ENCODE data around the gene TFB1M. TPM values are rescaled to one million over a fixed set of nuclear protein-coding genes. Genes with fewer than 3 reads are reported as not detected.

Gene TFB1M
- total RNA-seq, 1 donor from 2014 or later, result 15.3 TPM

GRCh38 chr6:155213611-155214372 lies 100.5 kb downstream of the TFB1M start:
- no peak for DNase-seq (ENCODE audit: low spot score)
- H3K9me3 Mint-ChIP-seq (ENCODE audit: low read depth), result peaks cover 5% of the 10 kb centered on the region
- peaks cover 7% of the 10 kb centered on the region for H3K36me3 Mint-ChIP-seq (ENCODE audit: low read depth)
- H3K4me1 Mint-ChIP-seq (ENCODE audit: low read depth), result no peaks in the 10 kb centered on the region
- no peaks in the 10 kb centered on the region for H3K27me3 Mint-ChIP-seq (ENCODE audit: low read depth)
- no peak overlapping the region for H3K4me3 Mint-ChIP-seq (ENCODE audit: unreplicated experiment)
- no peak for TF ChIP-seq CTCF (IDR thresholded peaks at IDR 0.05)
- no peak overlapping the region for H3K27ac Mint-ChIP-seq (ENCODE audit: unreplicated experiment)

GRCh38 chr6:155212616-155213380 lies 101.5 kb downstream of the TFB1M start:
- Mint-ChIP-seq H3K36me3 (ENCODE audit: low read depth) (peaks cover 7% of the 10 kb centered on the region), H3K4me1 (ENCODE audit: low read depth) (no peaks in the 10 kb centered on the region), H3K27me3 (ENCODE audit: low read depth) (no peaks in the 10 kb centered on the region), H3K9me3 (ENCODE audit: low read depth) (peaks cover 5% of the 10 kb centered on the region), H3K27ac (ENCODE audit: unreplicated experiment) (no peak overlapping the region), H3K4me3 (ENCODE audit: unreplicated experiment) (no peak overlapping the region)
- TF ChIP-seq CTCF (IDR thresholded peaks at IDR 0.05), result no peak
- DNase-seq (ENCODE audit: low spot score), result no peak

- H3K4me3 Mint-ChIP-seq (ENCODE audit: unreplicated experiment), result no peak overlapping the region
- TF ChIP-seq CTCF (IDR thresholded peaks at IDR 0.05), result no peak
- no peak overlapping the region for H3K27ac Mint-ChIP-seq (ENCODE audit: unreplicated experiment)
- H3K36me3 Mint-ChIP-seq (ENCODE audit: low read depth), result peaks cover 7% of the 10 kb centered on the region
- H3K9me3 Mint-ChIP-seq (ENCODE audit: low read depth), result peaks cover 5% of the 10 kb centered on the region
- H3K4me1 Mint-ChIP-seq (ENCODE audit: low read depth), result no peaks in the 10 kb centered on the region
- H3K27me3 Mint-ChIP-seq (ENCODE audit: low read depth), result no peaks in the 10 kb centered on the region
- no peak for DNase-seq (ENCODE audit: low spot score)
Observed at GRCh38 chr6:155212106-155212505, 102.2 kb downstream of the TFB1M start.

- H3K4me3 Mint-ChIP-seq (ENCODE audit: unreplicated experiment), result no peak overlapping the region
- peaks cover 5% of the 10 kb centered on the region for H3K9me3 Mint-ChIP-seq (ENCODE audit: low read depth)
- no peaks in the 10 kb centered on the region for H3K4me1 Mint-ChIP-seq (ENCODE audit: low read depth)
- TF ChIP-seq CTCF (IDR thresholded peaks at IDR 0.05), result no peak
- no peaks in the 10 kb centered on the region for H3K27me3 Mint-ChIP-seq (ENCODE audit: low read depth)
- no peak for DNase-seq (ENCODE audit: low spot score)
- no peak overlapping the region for H3K27ac Mint-ChIP-seq (ENCODE audit: unreplicated experiment)
- H3K36me3 Mint-ChIP-seq (ENCODE audit: low read depth), result peaks cover 5% of the 10 kb centered on the region
Observed at GRCh38 chr6:155207223-155207622, 107.1 kb downstream of the TFB1M start.

Other genes starting within 250 kb of the TFB1M start
- gene CLDN20, start 50.5 kb downstream of the TFB1M start, total RNA-seq, result not detected in 3 replicates
- gene NOX3, start 141.4 kb upstream of the TFB1M start, total RNA-seq, result not detected in 3 replicates